HG02852 (cell line): ENCODE data around the gene DNLZ.
"Not testable (repeated sequence)": the region's sequence is repeated elsewhere in the genome, so short reads cannot be mapped to it uniquely, and the experiment has no call there.

Experiments used
- ATAC-seq: cut with Tn5 transposase; IDR thresholded peaks from one replicate; pipeline ENCODE4 v1.9.1; 2021; ENCODE audit warnings: mild to moderate bottlenecking, moderate library complexity; ENCODE audit not compliant: unreplicated experiment

DNLZ gene

GRCh38 chr9:136320972-136321371 lies 42.6 kb downstream of the DNLZ start:
- not testable (repeated sequence) for ATAC-seq

- ATAC-seq, result not testable (repeated sequence)
Observed at GRCh38 chr9:136319955-136320354, 43.6 kb downstream of the DNLZ start.

GRCh38 chr9:136319244-136319643 lies 44.3 kb downstream of the DNLZ start:
- ATAC-seq, result not testable (repeated sequence)

DNA sequence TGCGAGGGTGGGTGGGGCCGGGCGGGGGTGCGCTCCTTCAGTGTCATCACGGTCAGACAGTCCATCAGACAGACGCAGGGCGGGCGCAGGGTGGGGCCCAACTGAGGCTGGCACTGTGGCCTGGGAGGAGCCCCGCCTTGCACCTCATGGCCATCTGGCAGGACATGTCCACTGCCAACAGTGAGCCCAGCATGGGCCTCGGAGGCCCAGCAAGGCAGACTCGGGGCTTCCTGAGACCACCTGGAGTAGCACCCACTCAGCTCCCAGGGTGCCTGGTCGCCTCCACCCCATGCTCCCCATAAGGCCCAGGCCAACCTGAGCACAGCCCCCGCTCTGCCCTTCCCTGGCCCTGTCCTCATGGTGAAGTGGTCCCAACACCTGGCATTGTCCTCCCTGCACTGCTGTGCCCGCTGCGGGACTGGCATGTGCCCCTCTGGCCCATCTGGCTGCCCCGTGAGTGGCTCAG lies 44.7 kb downstream of the DNLZ start:
- no peak for ATAC-seq

GRCh38 chr9:136318111-136318775 lies 45.3 kb downstream of the DNLZ start:
- ATAC-seq, result no peak

- ATAC-seq, result no peak
Observed at GRCh38 chr9:136317695-136318094, 45.8 kb downstream of the DNLZ start.

DNA sequence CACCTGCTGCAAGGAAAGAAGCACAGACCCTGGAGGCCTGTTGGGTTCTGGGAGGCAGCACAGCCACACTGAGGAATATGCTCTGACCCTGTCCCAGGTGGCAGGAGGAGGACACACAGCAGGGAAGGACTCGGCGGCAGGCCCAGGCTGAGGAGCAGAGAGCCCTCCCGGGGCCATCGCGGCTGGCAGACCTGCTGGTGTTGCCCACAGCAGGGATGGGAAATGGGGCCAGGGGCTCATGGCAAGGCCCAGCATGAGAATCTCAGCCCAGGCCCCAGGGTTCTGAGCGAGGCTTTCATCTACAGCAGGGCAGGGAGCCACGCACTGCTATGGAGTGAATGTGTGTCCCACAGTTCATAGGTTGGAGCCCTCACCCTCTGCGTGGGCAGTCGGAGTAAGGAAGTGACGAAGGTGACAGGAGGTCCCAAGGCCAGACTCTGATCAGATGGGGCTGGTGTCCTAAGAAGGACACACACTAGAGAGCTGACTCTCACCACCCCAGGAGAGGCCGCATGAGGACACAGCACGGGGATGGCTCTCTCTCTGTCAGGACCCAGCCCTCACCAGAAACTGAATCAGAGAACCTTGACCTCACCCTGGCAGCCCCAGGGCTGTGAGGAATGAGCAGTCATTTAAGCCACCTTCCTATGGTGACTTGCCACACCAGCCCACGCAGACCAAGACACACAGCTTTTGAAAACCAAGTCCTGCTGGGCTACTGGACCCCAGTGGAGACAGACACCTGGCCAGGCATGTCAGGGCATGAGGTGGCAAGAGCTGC lies 46.5 kb downstream of the DNLZ start:
- no peak for ATAC-seq

DNA sequence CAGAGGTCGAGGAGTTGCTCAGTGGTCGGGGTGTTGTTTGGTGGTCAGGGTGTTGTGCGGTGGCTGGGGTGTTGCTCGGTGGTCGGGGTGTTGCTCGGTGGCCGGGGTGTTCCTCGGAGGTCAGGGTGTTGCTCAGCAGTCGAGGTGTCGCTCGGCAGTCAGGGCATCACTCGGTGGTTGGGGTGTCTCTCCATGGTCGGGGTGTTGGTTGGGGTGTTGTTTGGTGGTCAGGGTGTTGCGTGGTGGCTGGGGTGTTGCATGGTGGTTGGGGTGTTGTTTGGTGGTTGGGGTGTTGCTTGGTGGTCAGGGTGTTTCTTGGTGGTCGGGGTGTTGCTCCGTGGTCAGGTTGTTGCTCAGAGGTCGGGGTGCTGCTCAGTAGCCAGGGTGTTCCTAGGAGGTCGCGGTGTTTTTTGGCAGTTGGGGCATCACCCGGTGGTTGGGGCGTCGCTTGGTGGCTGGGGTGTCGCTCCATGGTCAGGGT lies 47.2 kb downstream of the DNLZ start:
- ATAC-seq, result no peak

GRCh38 chr9:136314944-136315343 lies 48.6 kb downstream of the DNLZ start:
- no peak for ATAC-seq

DNA sequence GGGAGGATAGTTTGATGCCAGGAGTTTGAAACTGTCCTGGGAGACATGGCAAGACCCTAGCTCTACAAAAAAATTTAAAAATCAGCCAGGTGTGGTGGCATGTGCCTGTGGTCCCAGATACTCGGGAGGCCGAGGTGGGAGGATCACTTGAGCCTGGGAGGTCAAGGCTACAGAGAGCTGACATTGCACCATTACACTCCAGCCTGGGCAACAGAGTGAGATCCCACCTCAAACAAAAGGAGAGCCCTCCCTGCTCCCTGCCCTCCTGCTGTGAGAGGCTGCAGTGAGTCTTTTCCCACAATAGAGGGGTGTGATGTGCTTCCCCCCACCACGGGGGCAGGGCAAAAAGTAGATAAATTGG lies 49.5 kb downstream of the DNLZ start:
- ATAC-seq, result no peak

DNA sequence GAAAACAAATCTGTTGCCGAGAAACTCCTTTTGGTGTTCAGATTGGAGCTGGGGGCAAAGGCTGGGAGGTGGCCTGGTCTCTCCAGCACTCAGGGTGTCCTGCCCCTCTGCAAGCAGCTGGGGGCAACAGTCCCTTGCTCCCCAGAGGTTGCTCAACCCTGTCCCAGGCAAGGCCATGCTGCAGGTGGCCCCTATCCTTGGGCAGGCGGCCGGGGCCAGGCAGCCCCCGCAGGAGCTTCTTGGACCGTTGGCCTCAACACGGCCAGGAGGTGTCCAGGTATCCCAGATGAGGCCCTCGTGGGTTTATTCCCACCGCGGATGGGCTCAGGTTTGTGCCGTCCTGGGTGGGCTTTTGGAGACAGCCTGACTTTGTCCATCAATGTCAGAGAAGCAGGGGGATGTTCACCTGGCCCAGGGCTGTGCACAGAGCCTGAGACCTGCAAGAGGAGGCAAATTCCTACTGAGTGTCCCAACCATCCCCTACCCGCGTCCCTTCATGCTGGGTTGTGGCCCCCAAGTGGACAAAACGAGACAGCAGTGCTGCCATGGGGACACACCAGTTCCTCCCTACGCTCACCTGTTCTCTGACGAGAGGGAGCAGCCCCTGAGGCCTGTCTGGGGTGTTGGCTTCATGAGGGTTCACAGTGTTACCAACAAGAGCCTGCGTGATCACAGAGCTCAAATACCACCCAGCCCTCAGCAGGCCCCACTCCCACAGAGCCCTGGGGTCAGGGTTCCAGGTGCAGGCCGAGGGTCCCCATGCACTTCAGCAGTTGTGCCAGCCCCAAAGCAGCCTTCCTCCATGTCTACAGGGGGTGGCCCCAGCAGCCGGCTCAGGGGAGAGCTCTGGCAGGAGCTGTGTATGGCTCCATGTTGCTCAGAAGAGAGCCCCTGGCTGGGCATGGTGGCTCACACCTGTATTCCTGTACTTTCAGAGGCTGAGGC lies 50.2 kb downstream of the DNLZ start:
- no peak for ATAC-seq

DNA sequence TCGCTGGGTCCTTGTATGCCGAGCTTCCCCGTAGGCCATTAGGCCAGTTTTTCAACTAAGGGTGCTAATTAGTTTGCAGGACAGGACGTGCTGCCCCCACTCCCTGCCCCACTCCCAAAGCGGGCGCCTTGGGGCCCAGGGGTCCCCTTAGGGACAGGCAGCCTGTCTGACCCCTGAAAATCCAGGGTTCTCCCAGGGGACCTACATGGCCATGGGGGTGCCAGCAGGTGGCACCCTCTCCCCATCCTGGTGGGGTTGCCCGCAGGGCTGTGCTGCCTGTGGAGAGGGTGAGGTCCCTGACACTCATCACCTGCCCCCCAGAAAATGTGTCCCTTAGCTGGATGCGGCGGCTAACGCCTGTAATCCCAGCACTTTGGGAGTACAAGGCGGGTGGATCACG lies 51.1 kb downstream of the DNLZ start:
- no peak for ATAC-seq

GRCh38 chr9:136312009-136312375 lies 51.6 kb downstream of the DNLZ start:
- no peak for ATAC-seq

- no peak for ATAC-seq
Observed at GRCh38 chr9:136311051-136312008, 52.2 kb downstream of the DNLZ start.

GRCh38 chr9:136310273-136311030 lies 53.1 kb downstream of the DNLZ start:
- ATAC-seq, result no peak

GRCh38 chr9:136309806-136310220 lies 53.7 kb downstream of the DNLZ start:
- no peak for ATAC-seq
